MG63 (cell line): ENCODE results near the gene EGLN2. TPM values are rescaled to one million over a fixed set of nuclear protein-coding genes. Genes with fewer than 3 reads are reported as not detected.
"Not testable (repeated sequence)": the region's sequence is repeated elsewhere in the genome, so short reads cannot be mapped to it uniquely, and the experiment has no call there.

ENCODE experiments used
- DNase-seq: peaks from one replicate; pipeline ENCODE4 v3.0.0-alpha.2; 2020
- H3K27me3 ChIP-seq: fragments of 250-450 bp; sonication (Bioruptor Pico); 2 replicates; pipeline ENCODE4 v1.5.1; 2020; ENCODE audit warnings: mild to moderate bottlenecking, moderate library complexity
- H3K36me3 ChIP-seq: fragments of 250-450 bp; sonication (Bioruptor Pico); 2 replicates; pipeline ENCODE4 v1.5.1; 2020; ENCODE audit warnings: mild to moderate bottlenecking, moderate library complexity
- H3K4me3 ChIP-seq: fragments of 250-450 bp; sonication (Bioruptor Pico); 2 replicates; pipeline ENCODE4 v1.5.1; 2020; ENCODE audit warnings: mild to moderate bottlenecking, moderate library complexity
- H3K9me3 ChIP-seq: fragments of 250-450 bp; sonication (Bioruptor Pico); 2 replicates; pipeline ENCODE4 v1.5.1; 2020; ENCODE audit warnings: mild to moderate bottlenecking, moderate library complexity
- total RNA-seq: library from RNA; depleted of rRNA; stranded (reverse); fragments of >200 nt; shearing (Covaris generic); gene quantifications from 2 replicates; pipeline ENCODE4 v1.2.3, GENCODE V29; 2014; ENCODE audit warnings: low replicate concordance; rRNA removed

The EGLN2 gene
- 63.2 and 140 TPM in 2 replicates for total RNA-seq

GRCh38 chr19:40798683-40799557, at the start of gene EGLN2:
EGLN2 (plus strand) TSS chr19:40799191; CDS start chr19:40800573, 1,382 bp downstream.
- Histone ChIP-seq H3K36me3 (peaks cover 38% of the 10 kb centered on the region), H3K4me3 (peak within 1 kb of the TSS; percentile 94), H3K27me3 (no peaks in the 10 kb centered on the region), H3K9me3 (no peaks in the 10 kb centered on the region)
- DNase-seq: peak; percentile 100

DNA sequence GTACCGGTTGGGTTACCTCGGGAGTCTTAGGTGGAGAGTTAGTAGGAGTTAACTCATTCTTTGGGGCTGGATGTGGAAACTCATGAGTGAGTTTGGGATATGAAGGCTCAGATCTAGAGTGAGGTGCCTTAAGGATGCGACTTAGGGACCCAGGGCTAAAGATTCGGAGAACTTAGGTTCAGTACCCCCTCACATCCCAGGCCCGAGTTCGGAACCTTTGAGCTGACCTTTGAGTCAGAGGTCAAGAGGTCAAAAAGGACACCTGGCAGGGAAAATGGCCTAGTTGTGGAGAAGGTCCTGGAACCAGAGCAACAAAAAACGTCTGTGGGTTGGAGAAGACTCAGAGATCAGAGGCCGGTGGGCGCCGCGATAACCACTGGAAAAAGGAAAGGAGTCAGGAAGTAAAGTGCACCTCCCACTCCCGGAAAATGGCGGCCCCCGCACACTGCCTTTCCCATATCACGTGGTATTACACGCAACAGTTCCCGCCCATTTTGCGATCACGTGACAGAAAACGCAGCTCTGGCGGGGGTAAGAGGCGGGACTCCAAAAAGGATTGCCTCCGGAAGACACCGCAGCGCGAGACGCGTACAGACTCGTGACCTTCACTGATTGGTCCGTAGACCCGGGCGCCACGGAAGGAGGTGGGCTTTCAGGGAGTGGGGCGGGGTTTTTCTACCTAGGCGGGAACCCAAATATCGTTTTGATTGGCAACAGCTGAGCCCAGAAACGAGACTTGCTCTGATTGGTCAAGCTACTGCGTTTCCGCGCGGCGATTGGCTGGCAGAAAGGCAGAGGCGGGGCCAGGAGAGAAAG, 48.7 kb upstream of the EGLN2 start, which contains the start of gene ACTMAP:
Gene ACTMAP (minus strand): TSS at position 420 of the 816 bp plus-strand sequence. CDS start 674 bp downstream, outside the sequence.
- H3K9me3 ChIP-seq: no peaks in the 10 kb centered on the region
- peak within 1 kb of the TSS; percentile 84 for H3K4me3 ChIP-seq
- DNase-seq: peak; percentile 99
- peaks cover 32% of the 10 kb centered on the region for H3K36me3 ChIP-seq
- H3K27me3 ChIP-seq: no peaks in the 10 kb centered on the region

DNA sequence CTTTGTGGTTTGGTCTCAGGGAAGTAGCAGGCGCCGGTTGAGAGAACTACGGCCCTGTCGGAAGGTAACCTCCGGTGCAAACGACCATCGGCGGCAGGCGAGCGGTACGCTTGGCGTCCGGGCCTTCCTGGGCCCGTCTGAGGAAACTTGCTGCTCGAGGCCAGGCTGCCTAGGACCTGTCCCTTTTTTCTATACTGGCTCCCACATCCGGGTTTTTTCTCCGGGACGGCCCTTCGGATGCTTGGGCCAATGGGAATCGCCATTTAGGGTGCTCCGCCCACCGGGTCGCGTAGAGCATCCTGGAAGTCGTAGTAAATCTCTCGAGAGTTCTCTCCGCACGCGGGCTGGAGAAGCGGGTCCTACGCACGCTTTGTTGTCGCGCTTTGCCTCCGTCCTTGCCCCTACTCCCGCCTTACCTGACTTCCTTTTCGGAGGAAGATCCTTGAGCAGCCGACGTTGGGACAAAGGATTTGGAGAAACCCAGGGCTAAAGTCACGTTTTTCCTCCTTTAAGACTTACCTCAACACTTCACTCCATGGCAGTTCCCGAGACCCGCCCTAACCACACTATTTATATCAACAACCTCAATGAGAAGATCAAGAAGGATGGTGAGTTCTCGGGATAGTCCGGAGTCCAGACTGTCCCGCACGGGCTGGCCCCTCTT, 48.0 kb upstream of the EGLN2 start, which contains the start of gene SNRPA:
Gene SNRPA (plus strand): TSS at position 330 of the 664 bp plus-strand sequence. CDS start 206 bp downstream, at position 536.
- Histone ChIP-seq H3K36me3 (peaks cover 40% of the 10 kb centered on the region), H3K4me3 (peak within 1 kb of the TSS; percentile 84), H3K9me3 (no peaks in the 10 kb centered on the region), H3K27me3 (no peaks in the 10 kb centered on the region)
- peak; percentile 99 for DNase-seq

- no peaks in the 10 kb centered on the region for H3K9me3 ChIP-seq
- H3K27me3 ChIP-seq: no peaks in the 10 kb centered on the region
- H3K36me3 ChIP-seq: peaks cover 52% of the 10 kb centered on the region
- peak overlapping the region; percentile 84 for H3K4me3 ChIP-seq
- DNase-seq: no peak
These were observed 46.7 kb upstream of the EGLN2 start for GRCh38 chr19:40752257-40752781.

- no peak for DNase-seq
- Histone ChIP-seq H3K4me3 (no peak overlapping the region), H3K9me3 (no peaks in the 10 kb centered on the region), H3K36me3 (peaks cover 74% of the 10 kb centered on the region), H3K27me3 (no peaks in the 10 kb centered on the region)
These were observed 44.3 kb upstream of the EGLN2 start for GRCh38 chr19:40754611-40755247.

DNA sequence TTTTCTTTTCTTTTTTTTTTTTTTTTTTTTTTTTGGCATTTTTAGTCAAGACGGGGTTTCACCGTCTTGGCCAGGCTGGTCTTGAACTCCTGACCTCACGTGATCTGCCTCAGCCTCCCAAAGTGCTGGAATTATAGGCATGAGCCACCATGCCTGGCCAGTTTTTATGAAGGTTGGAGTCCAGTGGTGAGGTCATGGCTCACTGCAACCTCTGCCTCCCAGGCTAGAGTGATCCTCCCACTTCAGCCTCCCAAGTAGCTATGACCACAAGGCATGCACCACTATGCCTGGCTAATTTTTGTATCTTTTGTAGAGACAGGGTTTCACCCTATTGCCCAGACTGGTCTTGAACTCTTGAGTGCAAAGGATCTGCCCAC, 43.8 kb upstream of the EGLN2 start:
- no peaks in the 10 kb centered on the region for H3K27me3 ChIP-seq
- H3K9me3 ChIP-seq: no peaks in the 10 kb centered on the region
- H3K36me3 ChIP-seq: peaks cover 79% of the 10 kb centered on the region
- no peak overlapping the region for H3K4me3 ChIP-seq
- DNase-seq: no peak

DNA sequence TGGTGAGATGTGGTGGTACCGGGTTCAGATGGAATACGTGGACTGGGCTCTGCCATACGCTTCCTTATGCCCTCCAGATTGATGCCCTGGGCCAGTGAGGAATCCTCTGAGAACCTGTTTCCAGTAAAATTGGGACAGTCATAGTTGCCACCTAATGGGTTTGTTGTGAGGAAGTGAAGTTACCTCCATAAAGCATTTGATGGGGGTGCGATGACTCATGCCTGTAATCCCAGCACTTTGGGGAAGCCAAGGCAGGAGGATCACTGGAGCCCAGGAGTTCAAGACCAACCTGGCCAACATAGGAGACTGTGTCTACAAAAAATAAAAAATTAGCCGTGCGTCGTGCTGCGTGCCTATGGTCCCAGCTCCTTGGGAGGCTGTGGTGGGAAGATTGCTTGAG, 43.2 kb upstream of the EGLN2 start:
- Histone ChIP-seq H3K27me3 (no peaks in the 10 kb centered on the region), H3K9me3 (no peaks in the 10 kb centered on the region), H3K36me3 (peaks cover 85% of the 10 kb centered on the region), H3K4me3 (no peak overlapping the region)
- no peak for DNase-seq

DNA sequence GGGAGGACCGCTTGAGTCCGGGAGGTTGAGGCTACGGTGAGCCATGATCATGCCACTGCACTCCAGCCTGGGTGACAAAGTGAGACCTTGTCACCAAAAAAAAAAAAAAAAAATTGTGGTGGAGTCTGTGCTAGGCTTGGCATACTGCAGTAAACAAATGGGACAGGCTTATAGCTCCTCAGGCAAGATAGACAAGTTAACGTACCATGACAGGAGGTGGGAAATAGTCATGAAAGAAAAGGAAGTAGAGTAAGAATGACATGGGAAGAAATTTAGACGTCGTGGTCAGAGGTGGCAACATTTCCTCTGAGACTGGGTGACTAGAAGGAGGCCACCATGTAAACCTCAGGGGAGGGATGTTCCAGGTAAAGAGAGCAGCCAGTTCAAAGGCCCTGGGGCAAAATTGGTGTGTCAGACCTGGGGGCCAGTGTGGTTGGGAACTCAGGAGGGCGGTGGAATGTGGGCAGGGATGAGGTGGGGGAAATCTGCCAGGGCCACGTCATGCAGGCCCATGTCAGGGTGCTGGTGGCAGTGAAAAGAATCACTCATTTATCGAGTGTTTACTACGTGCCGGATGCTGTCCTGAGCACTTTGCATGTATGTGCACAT, 42.4 kb upstream of the EGLN2 start:
- Histone ChIP-seq H3K27me3 (no peaks in the 10 kb centered on the region), H3K9me3 (no peaks in the 10 kb centered on the region), H3K4me3 (no peak overlapping the region), H3K36me3 (peaks cover 89% of the 10 kb centered on the region)
- DNase-seq: no peak

DNA sequence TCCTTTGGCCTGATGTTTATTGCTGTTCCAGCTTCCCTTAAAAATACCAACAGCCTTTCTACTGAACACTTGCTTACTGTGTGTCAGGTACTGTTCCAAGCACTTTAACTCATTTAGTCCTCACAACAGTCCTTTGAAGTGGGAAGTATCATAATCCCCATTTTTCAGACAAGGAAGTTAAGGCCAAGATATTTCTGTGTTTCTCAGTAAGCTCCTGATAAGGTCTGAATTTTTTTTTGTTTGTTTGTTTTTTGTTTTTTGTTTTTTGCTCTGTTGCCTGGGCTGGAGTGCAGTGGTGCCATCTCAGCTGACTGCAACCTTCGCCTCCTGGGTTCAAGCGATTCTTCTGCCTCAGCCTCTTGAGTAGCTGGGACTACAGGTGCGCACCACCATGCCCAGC, 40.5 kb upstream of the EGLN2 start:
- no peaks in the 10 kb centered on the region for H3K9me3 ChIP-seq
- H3K27me3 ChIP-seq: no peaks in the 10 kb centered on the region
- H3K36me3 ChIP-seq: peaks cover 92% of the 10 kb centered on the region
- DNase-seq: no peak
- H3K4me3 ChIP-seq: no peak overlapping the region

DNA sequence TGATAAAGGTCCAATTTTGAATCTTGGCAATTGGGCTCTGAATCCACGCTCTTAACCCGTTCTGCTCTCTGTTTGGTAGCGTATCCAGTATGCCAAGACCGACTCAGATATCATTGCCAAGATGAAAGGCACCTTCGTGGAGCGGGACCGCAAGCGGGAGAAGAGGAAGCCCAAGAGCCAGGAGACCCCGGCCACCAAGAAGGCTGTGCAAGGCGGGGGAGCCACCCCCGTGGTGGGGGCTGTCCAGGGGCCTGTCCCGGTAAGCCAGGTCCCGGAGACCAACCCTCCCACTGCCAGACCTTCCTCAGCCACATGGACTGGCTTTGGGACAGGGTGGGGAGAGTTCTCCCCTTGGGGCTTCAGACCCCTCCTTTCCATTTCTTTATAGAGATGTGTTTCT, 39.6 kb upstream of the EGLN2 start:
- Histone ChIP-seq H3K4me3 (no peak overlapping the region), H3K36me3 (peaks cover 94% of the 10 kb centered on the region), H3K9me3 (no peaks in the 10 kb centered on the region), H3K27me3 (no peaks in the 10 kb centered on the region)
- no peak for DNase-seq

DNA sequence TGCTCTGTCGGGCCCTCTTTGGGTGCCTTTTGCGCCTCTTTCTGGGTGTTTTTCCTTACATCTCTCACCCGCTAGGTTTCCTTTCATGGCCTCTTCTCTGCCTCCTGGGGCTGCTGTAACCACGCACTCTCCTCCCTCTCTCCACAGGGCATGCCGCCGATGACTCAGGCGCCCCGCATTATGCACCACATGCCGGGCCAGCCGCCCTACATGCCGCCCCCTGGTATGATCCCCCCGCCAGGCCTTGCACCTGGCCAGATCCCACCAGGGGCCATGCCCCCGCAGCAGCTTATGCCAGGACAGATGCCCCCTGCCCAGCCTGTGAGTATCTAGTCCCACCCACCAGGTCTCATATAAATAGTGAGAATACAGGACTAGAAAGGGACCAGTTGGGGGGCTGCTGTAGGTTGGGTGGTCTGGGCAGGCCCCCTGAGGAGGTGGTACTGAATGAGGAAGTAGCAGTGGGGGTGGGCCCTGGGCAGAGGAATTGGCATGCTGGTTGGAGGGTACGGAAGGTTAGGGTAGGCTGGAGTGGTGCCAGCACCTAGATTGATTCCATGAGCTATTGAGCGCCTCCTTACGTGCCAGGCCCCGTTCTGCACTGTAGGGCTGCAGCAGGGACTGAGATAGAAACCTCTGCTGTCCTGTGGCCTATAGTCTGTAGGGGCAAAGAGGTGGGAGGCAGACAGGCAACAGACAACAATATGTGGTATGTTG, 36.1 kb upstream of the EGLN2 start:
- DNase-seq: no peak
- H3K36me3 ChIP-seq: peaks cover 90% of the 10 kb centered on the region

GRCh38 chr19:40763526-40763925, 35.5 kb upstream of the EGLN2 start:
- no peak for DNase-seq
- Histone ChIP-seq H3K4me3 (no peak overlapping the region), H3K36me3 (peaks cover 84% of the 10 kb centered on the region), H3K27me3 (no peaks in the 10 kb centered on the region), H3K9me3 (no peaks in the 10 kb centered on the region)

More for the DNA sequence above, 36.1 kb upstream of the EGLN2 start:
- Histone ChIP-seq H3K9me3 (no peaks in the 10 kb centered on the region), H3K4me3 (no peak overlapping the region), H3K27me3 (no peaks in the 10 kb centered on the region)

DNA sequence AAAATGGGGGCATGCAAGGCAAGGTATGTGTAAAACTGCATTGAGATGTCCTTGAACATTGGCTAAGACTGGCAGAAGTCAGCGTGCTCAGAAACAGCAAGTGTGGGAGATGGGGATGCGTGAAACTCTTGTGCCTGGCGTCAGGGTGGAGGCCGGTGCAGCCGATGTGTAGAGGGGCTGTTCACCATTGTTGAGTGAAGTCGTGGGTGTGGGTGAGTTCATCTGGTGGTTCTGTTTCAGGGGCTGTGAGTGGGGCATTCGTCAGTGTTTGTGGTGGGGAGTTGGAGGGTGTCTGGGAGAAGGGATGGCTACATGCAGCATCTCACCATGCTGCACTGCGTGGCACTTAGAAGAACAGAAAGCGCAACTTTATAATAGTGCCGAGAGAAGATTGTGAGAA, 35.0 kb upstream of the EGLN2 start:
- Histone ChIP-seq H3K36me3 (peaks cover 80% of the 10 kb centered on the region), H3K27me3 (no peaks in the 10 kb centered on the region), H3K4me3 (no peak overlapping the region), H3K9me3 (no peaks in the 10 kb centered on the region)
- no peak for DNase-seq

GRCh38 chr19:40766385-40766784, 32.6 kb upstream of the EGLN2 start:
- not testable (repeated sequence) for H3K27me3 ChIP-seq, H3K4me3 ChIP-seq, H3K9me3 ChIP-seq, DNase-seq
- H3K36me3 ChIP-seq: peaks cover 57% of the 10 kb centered on the region

DNA sequence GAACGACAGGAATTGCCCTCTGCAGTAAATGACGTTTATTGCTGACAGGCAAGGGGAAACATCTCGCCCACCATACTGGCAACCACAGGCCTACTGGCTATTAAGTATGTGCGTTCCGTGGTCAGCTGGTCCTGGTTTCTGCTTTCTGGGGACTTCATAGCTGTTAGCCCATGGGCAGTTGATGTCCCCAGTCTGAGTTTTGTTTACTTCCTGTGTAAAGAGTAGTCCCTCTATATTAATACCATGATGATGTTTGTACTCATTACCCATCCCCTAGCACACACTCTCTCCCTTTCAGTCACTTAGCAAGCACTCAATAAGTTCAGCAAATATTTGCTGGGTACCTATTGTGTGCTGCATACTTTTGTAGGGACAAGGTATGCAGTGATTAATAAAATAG, 30.1 kb upstream of the EGLN2 start:
- no peaks in the 10 kb centered on the region for H3K9me3 ChIP-seq
- no peak overlapping the region for H3K4me3 ChIP-seq
- peaks cover 32% of the 10 kb centered on the region for H3K36me3 ChIP-seq
- H3K27me3 ChIP-seq: no peaks in the 10 kb centered on the region
- no peak for DNase-seq
